ENCODE data around the gene DDX4. TPM values are rescaled to one million over a fixed set of nuclear protein-coding genes. Genes with fewer than 3 reads are reported as not detected.

DDX4 gene
- total RNA-seq, 1 donor from 2014 or later: not detected

DNA sequence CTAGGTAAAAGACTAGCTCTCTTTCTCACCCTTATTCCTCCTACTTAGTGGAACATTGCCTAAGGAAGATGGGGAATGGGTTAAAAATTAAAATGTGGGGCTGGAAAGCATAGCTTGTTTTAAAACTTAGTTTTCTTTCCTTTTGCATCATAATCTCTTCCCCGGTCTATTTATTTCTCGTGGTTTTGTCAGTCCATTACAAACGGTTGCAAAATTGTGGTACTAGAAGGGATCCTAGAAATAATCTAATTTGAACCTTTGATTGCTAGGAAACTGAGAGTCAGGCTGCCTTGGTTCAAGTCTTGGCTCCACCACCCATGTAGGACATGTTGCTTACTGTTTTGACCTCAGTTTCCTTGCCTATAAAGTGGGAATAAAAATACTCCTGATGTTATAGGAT is 114.6 kb downstream of the DDX4 start:
- Mint-ChIP-seq H3K4me1 (ENCODE audit: unreplicated experiment) (peaks cover 11% of the 10 kb centered on the region), H3K9me3 (ENCODE audit: unreplicated experiment) (no peaks in the 10 kb centered on the region), H3K36me3 (ENCODE audit: low read depth, unreplicated experiment) (no peaks in the 10 kb centered on the region), H3K4me3 (ENCODE audit: unreplicated experiment) (no peak overlapping the region), H3K27me3 (ENCODE audit: unreplicated experiment) (no peaks in the 10 kb centered on the region), H3K27ac (ENCODE audit: unreplicated experiment) (no peak overlapping the region)
- DNase-seq (ENCODE audit: low spot score): no peak
- TF ChIP-seq, protein P1, sequence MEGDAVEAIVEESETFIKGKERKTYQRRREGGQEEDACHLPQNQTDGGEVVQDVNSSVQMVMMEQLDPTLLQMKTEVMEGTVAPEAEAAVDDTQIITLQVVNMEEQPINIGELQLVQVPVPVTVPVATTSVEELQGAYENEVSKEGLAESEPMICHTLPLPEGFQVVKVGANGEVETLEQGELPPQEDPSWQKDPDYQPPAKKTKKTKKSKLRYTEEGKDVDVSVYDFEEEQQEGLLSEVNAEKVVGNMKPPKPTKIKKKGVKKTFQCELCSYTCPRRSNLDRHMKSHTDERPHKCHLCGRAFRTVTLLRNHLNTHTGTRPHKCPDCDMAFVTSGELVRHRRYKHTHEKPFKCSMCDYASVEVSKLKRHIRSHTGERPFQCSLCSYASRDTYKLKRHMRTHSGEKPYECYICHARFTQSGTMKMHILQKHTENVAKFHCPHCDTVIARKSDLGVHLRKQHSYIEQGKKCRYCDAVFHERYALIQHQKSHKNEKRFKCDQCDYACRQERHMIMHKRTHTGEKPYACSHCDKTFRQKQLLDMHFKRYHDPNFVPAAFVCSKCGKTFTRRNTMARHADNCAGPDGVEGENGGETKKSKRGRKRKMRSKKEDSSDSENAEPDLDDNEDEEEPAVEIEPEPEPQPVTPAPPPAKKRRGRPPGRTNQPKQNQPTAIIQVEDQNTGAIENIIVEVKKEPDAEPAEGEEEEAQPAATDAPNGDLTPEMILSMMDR (IDR thresholded peaks at IDR 0.05; ENCODE audit: unreplicated experiment): no peak

DNA sequence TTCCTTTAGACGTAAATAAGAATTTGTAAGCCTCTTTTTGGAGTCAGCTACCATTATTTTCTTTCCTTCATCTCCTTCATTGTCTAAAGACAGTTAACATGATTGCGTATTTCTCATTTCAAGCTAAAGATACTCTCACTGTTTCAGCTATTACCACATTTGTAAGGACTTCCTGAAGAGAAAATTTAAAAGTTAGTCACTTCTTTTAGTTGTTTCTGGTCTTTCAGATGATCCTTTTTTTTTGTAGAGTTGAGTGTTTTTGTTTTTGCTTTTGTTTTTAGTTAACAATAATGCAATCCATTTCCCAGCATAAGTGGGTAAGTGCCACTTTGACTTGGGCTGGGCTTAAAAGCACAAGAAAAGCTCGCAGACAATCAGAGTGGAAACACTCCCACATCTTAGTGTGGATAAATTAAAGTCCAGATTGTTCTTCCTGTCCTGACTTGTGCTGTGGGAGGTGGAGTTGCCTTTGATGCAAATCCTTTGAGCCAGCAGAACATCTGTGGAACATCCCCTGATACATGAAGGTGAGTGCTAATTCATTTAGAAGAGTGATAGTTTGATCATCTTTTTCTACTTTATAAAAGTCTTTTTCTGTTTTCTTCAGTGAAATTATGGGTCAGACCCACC is 115.3 kb downstream of the DDX4 start:
- H3K27me3 Mint-ChIP-seq (ENCODE audit: unreplicated experiment): no peaks in the 10 kb centered on the region
- no peak overlapping the region for H3K27ac Mint-ChIP-seq (ENCODE audit: unreplicated experiment)
- H3K36me3 Mint-ChIP-seq (ENCODE audit: low read depth, unreplicated experiment): no peaks in the 10 kb centered on the region
- H3K4me1 Mint-ChIP-seq (ENCODE audit: unreplicated experiment): peaks cover 11% of the 10 kb centered on the region
- no peaks in the 10 kb centered on the region for H3K9me3 Mint-ChIP-seq (ENCODE audit: unreplicated experiment)
- H3K4me3 Mint-ChIP-seq (ENCODE audit: unreplicated experiment): no peak overlapping the region
- no peak for DNase-seq (ENCODE audit: low spot score)
- TF ChIP-seq, protein P1 (IDR thresholded peaks at IDR 0.05; ENCODE audit: unreplicated experiment): no peak

DNA sequence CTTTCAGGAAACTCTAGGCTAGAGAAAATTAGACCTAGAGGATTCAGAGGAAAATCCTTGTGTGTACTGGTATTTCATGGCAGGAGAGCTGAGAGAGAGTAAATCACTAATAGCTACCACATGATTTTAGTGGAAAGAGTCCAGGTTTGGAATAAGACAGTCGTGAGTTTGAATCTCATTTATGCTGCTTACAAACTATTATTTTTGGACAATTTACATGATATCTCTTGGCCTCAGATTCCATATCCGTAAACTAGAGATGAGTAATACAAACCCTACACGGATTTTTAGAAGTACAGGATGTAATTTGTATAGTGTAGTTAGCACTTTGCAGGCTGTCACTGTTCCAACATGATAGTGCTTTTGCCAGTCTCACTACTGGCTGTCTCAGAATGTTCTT is 116.0 kb downstream of the DDX4 start:
- Mint-ChIP-seq H3K27ac (ENCODE audit: unreplicated experiment) (no peak overlapping the region), H3K4me3 (ENCODE audit: unreplicated experiment) (no peak overlapping the region), H3K9me3 (ENCODE audit: unreplicated experiment) (no peaks in the 10 kb centered on the region), H3K27me3 (ENCODE audit: unreplicated experiment) (no peaks in the 10 kb centered on the region), H3K4me1 (ENCODE audit: unreplicated experiment) (peaks cover 11% of the 10 kb centered on the region), H3K36me3 (ENCODE audit: low read depth, unreplicated experiment) (no peaks in the 10 kb centered on the region)
- no peak for DNase-seq (ENCODE audit: low spot score)
- TF ChIP-seq, protein P1 (IDR thresholded peaks at IDR 0.05; ENCODE audit: unreplicated experiment): no peak

DNA sequence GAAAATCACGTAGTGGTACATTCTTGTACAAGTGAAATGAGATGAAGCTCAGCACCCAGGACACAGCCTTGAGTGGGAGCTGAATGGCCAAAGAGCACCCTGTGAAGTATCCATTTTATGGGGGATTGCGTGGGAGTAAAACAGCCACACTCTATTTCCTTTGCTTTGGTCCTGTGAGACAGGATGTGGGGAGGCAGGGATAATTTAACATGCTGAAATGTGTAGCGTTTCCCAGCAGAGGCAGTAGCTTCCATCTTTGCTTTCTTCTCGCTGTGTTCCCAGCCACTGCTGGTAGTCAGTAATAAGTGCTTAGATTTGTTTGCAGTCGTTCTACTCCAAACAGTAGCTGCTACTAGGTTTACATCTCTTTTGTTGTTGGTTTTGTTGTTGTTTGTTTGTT is 117.6 kb downstream of the DDX4 start:
- H3K9me3 Mint-ChIP-seq (ENCODE audit: unreplicated experiment): no peaks in the 10 kb centered on the region
- no peak overlapping the region for H3K4me3 Mint-ChIP-seq (ENCODE audit: unreplicated experiment)
- no peak overlapping the region for H3K27ac Mint-ChIP-seq (ENCODE audit: unreplicated experiment)
- peaks cover 11% of the 10 kb centered on the region for H3K4me1 Mint-ChIP-seq (ENCODE audit: unreplicated experiment)
- DNase-seq (ENCODE audit: low spot score): no peak
- TF ChIP-seq, protein P1 (IDR thresholded peaks at IDR 0.05; ENCODE audit: unreplicated experiment): no peak
- H3K36me3 Mint-ChIP-seq (ENCODE audit: low read depth, unreplicated experiment): no peaks in the 10 kb centered on the region
- H3K27me3 Mint-ChIP-seq (ENCODE audit: unreplicated experiment): no peaks in the 10 kb centered on the region

DNA sequence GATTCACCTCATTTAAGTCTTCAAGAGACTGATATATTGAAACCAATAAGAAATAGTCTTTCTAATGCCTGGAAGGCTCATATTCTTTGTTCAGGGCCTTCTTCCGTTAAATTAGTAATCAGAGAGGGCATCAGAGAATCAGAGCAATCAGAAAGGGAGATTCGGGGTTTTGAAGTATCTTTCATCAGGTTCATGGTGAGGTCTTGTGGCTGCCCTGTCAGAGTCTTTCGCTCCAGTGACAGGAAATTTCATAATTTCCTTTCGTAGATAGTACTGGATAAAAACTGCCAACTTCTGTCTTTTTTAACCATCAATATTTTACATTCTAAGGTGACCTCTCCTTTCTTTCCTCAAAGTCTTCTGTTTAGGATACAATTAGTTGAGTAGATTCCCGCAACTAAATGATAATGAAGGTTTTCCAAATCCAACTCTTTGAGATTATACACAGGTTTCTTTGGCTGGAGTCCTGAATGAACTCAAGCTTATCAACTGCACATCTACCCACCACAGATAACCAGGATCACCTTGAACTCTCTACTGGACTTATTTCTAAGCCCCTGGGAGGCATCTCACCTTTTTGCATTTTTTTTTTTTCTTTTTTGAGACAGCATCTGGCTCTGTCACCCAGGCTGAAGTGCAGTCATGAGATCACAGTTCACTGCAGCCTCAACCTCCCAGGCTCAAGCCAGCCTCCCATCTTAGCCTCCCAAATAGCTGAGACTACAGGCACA is 118.8 kb downstream of the DDX4 start:
- Mint-ChIP-seq H3K36me3 (ENCODE audit: low read depth, unreplicated experiment) (no peaks in the 10 kb centered on the region), H3K27ac (ENCODE audit: unreplicated experiment) (no peak overlapping the region), H3K4me1 (ENCODE audit: unreplicated experiment) (peaks cover 11% of the 10 kb centered on the region), H3K27me3 (ENCODE audit: unreplicated experiment) (no peaks in the 10 kb centered on the region), H3K9me3 (ENCODE audit: unreplicated experiment) (no peaks in the 10 kb centered on the region), H3K4me3 (ENCODE audit: unreplicated experiment) (no peak overlapping the region)
- DNase-seq (ENCODE audit: low spot score): no peak
- TF ChIP-seq, protein P1 (IDR thresholded peaks at IDR 0.05; ENCODE audit: unreplicated experiment): no peak
